ENCODE results near the gene SERGEF. TPM values are rescaled to one million over a fixed set of nuclear protein-coding genes. Genes with fewer than 3 reads are reported as not detected.

The SERGEF gene
- total RNA-seq, 4 donors from 2014 or later, result 62.2 to 116 (median 83.5) TPM

DNA sequence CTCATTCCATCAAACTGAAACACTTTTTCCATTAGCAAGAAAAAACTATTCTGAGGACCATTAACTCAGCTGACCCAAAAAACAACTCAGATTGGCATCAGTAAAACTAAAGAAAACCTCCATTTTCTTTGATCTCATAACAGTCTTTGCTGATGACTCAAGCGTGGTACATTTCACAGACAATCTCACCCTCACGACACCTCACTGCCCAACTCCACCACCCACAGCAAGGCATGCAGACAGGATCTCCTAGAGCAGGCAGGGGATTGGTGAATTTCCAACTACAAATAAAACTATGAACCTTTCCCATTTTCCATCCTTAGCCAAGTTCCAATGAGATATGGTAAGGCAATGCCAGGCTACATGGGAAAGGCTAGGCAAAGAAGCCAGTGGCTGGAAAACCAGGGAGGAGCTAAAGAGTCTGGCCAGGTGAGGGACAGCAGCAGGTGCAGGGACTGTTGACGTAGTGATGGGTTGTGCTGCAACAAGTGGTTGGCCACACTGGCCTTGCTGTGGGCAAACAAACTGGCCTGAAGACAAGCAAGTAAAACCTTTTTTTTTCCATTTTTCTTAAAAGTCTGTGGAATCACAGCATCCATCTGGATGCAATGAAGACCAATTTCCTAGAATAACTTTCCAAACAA is 97.2 kb downstream of the SERGEF start:
- no peaks in the 10 kb centered on the region for H3K4me1 ChIP-seq
- TF ChIP-seq, protein P1, sequence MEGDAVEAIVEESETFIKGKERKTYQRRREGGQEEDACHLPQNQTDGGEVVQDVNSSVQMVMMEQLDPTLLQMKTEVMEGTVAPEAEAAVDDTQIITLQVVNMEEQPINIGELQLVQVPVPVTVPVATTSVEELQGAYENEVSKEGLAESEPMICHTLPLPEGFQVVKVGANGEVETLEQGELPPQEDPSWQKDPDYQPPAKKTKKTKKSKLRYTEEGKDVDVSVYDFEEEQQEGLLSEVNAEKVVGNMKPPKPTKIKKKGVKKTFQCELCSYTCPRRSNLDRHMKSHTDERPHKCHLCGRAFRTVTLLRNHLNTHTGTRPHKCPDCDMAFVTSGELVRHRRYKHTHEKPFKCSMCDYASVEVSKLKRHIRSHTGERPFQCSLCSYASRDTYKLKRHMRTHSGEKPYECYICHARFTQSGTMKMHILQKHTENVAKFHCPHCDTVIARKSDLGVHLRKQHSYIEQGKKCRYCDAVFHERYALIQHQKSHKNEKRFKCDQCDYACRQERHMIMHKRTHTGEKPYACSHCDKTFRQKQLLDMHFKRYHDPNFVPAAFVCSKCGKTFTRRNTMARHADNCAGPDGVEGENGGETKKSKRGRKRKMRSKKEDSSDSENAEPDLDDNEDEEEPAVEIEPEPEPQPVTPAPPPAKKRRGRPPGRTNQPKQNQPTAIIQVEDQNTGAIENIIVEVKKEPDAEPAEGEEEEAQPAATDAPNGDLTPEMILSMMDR (IDR thresholded peaks at IDR 0.05), result no peak
- TF ChIP-seq POLR2A (IDR thresholded peaks at IDR 0.05), result no peak
- no peak overlapping the region for H3K4me3 ChIP-seq (replicated peaks in 1 of 3)
- intact Hi-C loops (cut with DNase I), result no loop called here
- H3K27ac ChIP-seq, result no peak overlapping the region
- H3K36me3 ChIP-seq, result no peaks in the 10 kb centered on the region
- WGBS, 2 donors, result 93 to 97% methylated on average over 3 of the region's 3 CpGs
- no peak for DNase-seq
- H3K27me3 ChIP-seq, result no peaks in the 10 kb centered on the region
- no peaks in the 10 kb centered on the region for H3K9me3 ChIP-seq

DNA sequence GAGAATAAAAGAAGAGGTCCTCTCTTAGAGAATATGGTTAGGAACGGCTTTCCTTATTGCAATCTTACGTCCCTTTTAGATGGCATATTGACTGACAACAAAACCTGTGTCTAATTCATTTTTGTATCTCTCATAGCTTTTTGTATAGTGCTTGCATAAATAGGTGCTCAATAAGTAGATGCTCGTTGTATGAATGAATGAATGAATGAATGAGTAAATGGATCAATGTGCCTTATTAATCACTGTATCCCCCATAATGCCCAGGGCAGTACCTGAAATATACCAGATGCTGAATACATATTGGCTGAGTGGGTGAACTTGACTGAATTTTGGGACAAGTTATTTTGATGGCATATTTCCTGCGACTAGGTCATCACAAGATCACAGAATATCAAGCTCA is 97.9 kb downstream of the SERGEF start:
- TF ChIP-seq, protein P1 (IDR thresholded peaks at IDR 0.05), result no peak
- Histone ChIP-seq H3K27ac (no peak overlapping the region), H3K4me3 (replicated peaks in 1 of 3) (no peak overlapping the region), H3K9me3 (no peaks in the 10 kb centered on the region), H3K27me3 (no peaks in the 10 kb centered on the region), H3K4me1 (no peaks in the 10 kb centered on the region), H3K36me3 (no peaks in the 10 kb centered on the region)
- WGBS, 2 donors, result 96 to 99% methylated on average over 4 of the region's 4 CpGs
- DNase-seq, result no peak
- intact Hi-C loops (cut with DNase I), result no loop called here

DNA sequence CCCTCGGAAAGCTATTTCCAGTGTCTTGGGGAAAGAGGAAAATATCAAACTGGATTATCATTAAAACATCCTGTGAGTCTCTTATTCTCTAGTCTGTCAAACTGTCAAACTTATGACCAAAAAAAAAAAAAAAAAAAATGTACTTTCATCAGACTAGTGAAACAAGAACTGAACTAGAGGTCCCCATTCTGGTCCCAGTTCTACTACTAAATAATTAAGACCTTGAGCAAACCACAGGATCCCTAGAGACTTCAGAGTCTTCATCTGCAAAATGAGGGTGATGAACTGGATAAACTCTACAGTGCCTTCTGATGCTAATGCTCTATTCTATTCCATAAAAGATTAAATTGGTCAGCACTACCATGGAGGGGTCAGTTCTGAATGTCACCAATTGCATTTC is 105.8 kb downstream of the SERGEF start:
- H3K27ac ChIP-seq, result no peak overlapping the region
- H3K4me3 ChIP-seq (replicated peaks in 1 of 3), result no peak overlapping the region
- 93 to 94% methylated on average over 1 of the region's 1 CpG for WGBS, 2 donors
- no peaks in the 10 kb centered on the region for H3K27me3 ChIP-seq
- DNase-seq, result no peak
- intact Hi-C loops (cut with DNase I), result no loop called here
- no peaks in the 10 kb centered on the region for H3K36me3 ChIP-seq
- TF ChIP-seq POLR2A (IDR thresholded peaks at IDR 0.05), result no peak
- TF ChIP-seq, protein P1 (IDR thresholded peaks at IDR 0.05), result no peak
- no peaks in the 10 kb centered on the region for H3K4me1 ChIP-seq
- no peaks in the 10 kb centered on the region for H3K9me3 ChIP-seq

DNA sequence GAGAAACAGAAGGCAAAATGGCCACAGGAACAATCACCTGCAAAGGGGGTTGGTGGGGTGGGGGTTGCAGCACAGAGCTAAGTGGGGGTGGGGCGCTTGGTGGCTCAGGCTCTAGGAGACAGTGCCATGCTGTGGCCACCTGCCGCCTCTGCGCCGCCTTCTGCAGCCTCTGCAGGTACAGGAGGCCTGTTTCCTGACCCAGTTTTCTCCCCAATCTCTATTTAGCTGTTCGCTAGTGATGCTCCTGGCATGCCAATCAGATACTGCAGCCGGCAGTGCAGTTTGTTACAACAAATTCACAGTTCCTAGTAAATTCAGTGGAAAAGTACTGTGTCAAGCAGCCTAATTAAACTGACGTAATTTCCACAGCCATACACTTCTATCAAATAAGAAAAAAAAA is 106.4 kb downstream of the SERGEF start:
- DNase-seq, result peak in 1 of 2 donors; percentile 18
- intact Hi-C loops (cut with DNase I), result no loop called here
- H3K9me3 ChIP-seq, result no peaks in the 10 kb centered on the region
- TF ChIP-seq, protein P1 (IDR thresholded peaks at IDR 0.05), result peak in 1 of 6 experiments; percentile 14
- no peak for TF ChIP-seq POLR2A (IDR thresholded peaks at IDR 0.05)
- H3K4me3 ChIP-seq (replicated peaks in 1 of 3), result no peak overlapping the region
- 88 to 90% methylated on average over 7 of the region's 7 CpGs for WGBS, 2 donors
- no peaks in the 10 kb centered on the region for H3K4me1 ChIP-seq
- no peak overlapping the region for H3K27ac ChIP-seq
- H3K36me3 ChIP-seq, result no peaks in the 10 kb centered on the region
- no peaks in the 10 kb centered on the region for H3K27me3 ChIP-seq

DNA sequence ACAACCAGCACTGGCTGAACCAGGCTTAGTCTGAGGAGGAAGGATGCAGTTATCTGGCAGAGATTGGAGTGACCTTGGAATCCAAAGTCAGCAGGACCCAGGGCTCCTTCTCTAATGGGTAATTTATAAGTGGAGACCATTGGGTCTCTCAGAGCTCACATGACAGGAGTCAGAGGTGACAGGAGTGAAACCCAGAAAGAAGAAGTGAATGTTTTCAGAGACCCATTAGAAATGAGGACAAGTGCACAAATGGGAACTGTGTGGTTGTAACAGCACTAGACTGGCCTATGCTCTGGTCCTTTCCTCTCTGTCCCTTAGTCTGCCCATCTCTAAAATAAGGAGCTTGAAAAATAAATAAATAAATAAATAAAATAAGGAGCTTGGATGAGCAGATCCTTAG is 107.4 kb downstream of the SERGEF start:
- intact Hi-C loops (cut with DNase I), result no loop called here
- DNase-seq, result no peak
- Histone ChIP-seq H3K4me3 (replicated peaks in 1 of 3) (no peak overlapping the region), H3K36me3 (no peaks in the 10 kb centered on the region), H3K9me3 (no peaks in the 10 kb centered on the region), H3K27ac (no peak overlapping the region), H3K27me3 (no peaks in the 10 kb centered on the region), H3K4me1 (no peaks in the 10 kb centered on the region)
- TF ChIP-seq POLR2A (IDR thresholded peaks at IDR 0.05), result no peak
- TF ChIP-seq, protein P1 (IDR thresholded peaks at IDR 0.05), result no peak
